Retina (tissue), 1 donor: ENCODE results near the gene KCNJ5.

Experiments used
- DNase-seq: peaks from one replicate; pipeline ENCODE4 v3.0.0-alpha.2; 2016

KCNJ5 gene

GRCh38 chr11:128890543-128891368, at the start of gene KCNJ5:
Gene KCNJ5, plus strand, starts transcription at chr11:128891356. Its CDS starts 19,918 bp downstream, at chr11:128911274.
- peak; percentile 87 for DNase-seq

- DNase-seq = no peak
Observed at GRCh38 chr11:128841461-128842072, 49.6 kb upstream of the KCNJ5 start.

GRCh38 chr11:128843198-128843785, 47.9 kb upstream of the KCNJ5 start:
- DNase-seq = no peak

- DNase-seq = no peak
Observed at GRCh38 chr11:128845334-128845780, 45.8 kb upstream of the KCNJ5 start.

GRCh38 chr11:128846985-128847384, 44.2 kb upstream of the KCNJ5 start:
- no peak for DNase-seq

GRCh38 chr11:128848815-128849455, 42.2 kb upstream of the KCNJ5 start:
- DNase-seq = no peak

- no peak for DNase-seq
Observed at GRCh38 chr11:128852327-128853023, 38.7 kb upstream of the KCNJ5 start.

GRCh38 chr11:128853559-128853958, 37.6 kb upstream of the KCNJ5 start:
- no peak for DNase-seq

- no peak for DNase-seq
Observed at GRCh38 chr11:128854841-128855240, 36.3 kb upstream of the KCNJ5 start.

GRCh38 chr11:128856241-128856640, 34.9 kb upstream of the KCNJ5 start:
- no peak for DNase-seq

- no peak for DNase-seq
Observed at GRCh38 chr11:128857341-128857740, 33.8 kb upstream of the KCNJ5 start.

- DNase-seq = peak; percentile 84
Observed at GRCh38 chr11:128859563-128860441, 31.4 kb upstream of the KCNJ5 start.

- no peak for DNase-seq
Observed at GRCh38 chr11:128860571-128861361, 30.4 kb upstream of the KCNJ5 start.

GRCh38 chr11:128862406-128862805, 28.8 kb upstream of the KCNJ5 start:
- DNase-seq = no peak

- DNase-seq = no peak
Observed at GRCh38 chr11:128862908-128863660, 28.1 kb upstream of the KCNJ5 start.

GRCh38 chr11:128865490-128865889, 25.7 kb upstream of the KCNJ5 start:
- DNase-seq = no peak

- no peak for DNase-seq
Observed at GRCh38 chr11:128867277-128867676, 23.9 kb upstream of the KCNJ5 start, which contains the start of gene KCNJ1. Gene KCNJ1, minus strand, starts transcription at chr11:128867296. Its CDS starts 27,053 bp downstream, at chr11:128840243.

GRCh38 chr11:128868841-128869671, 22.1 kb upstream of the KCNJ5 start:
- DNase-seq = no peak

GRCh38 chr11:128871168-128871610, 20.0 kb upstream of the KCNJ5 start:
- no peak for DNase-seq
